Transverse colon (tissue), 4 donors: ENCODE measurements around the gene CCDC197. TPM values are rescaled to one million over a fixed set of nuclear protein-coding genes. Genes with fewer than 3 reads are reported as not detected.

Experiments used
- DNase-seq: peaks from one replicate; pipeline ENCODE4 v3.0.0-alpha.2; 2019
- H3K27ac ChIP-seq, 4 donors: fragments of 200-600 bp; sonication (generic); 2 replicates each; pipeline ENCODE4 v1.5.1; 2016 to 2018; ENCODE audit warnings: inconsistent platforms in 4 of 4
- H3K27me3 ChIP-seq: fragments of 200-600 bp; sonication (generic); 2 replicates; pipeline ENCODE4 v1.5.1; 2017; ENCODE audit warnings: inconsistent platforms
- H3K36me3 ChIP-seq, 4 donors: fragments of 200-600 bp; sonication (generic); 2 replicates each; pipeline ENCODE4 v1.5.1; 2017 to 2019; ENCODE audit warnings: inconsistent platforms in 4 of 4
- H3K4me1 ChIP-seq, 4 donors: fragments of 200-600 bp; sonication (generic); 2 replicates each; pipeline ENCODE4 v1.5.1; 2017 to 2020; ENCODE audit warnings: inconsistent platforms in 4 of 4
- H3K4me3 ChIP-seq, 4 donors: fragments of 200-600 bp; sonication (generic); 1 replicate in 1 of 4; 2 replicates in 3 of 4; pipeline versions ENCODE4 v1.5.1 to v1.6.1; 2017 to 2019; ENCODE audit warnings: inconsistent platforms in 4 of 4
- H3K9me3 ChIP-seq, 2 donors: fragments of 200-600 bp; sonication (generic); 2 replicates each; pipeline ENCODE4 v1.5.1; 2017 to 2019; ENCODE audit warnings: inconsistent platforms in 2 of 2
- CTCF ChIP-seq, 5 experiments: fragments of 200-600 bp in 3 of 5; fragments of 450-650 bp in 2 of 5; sonication (generic) in 3 of 5; IDR thresholded peaks; 1 replicate in 2 of 5; 2 replicates in 3 of 5; pipeline ENCODE4 v1.5.1; 2016 to 2017; ENCODE audit warnings: antibody characterized with exemption in 5 of 5, inconsistent platforms in 3 of 5, mild to moderate bottlenecking in 2 of 5, moderate library complexity in 1 of 5
- EP300 ChIP-seq: sonication (generic); formaldehyde crosslinking; IDR thresholded peaks from one replicate; pipeline ENCODE4 v1.6.1; 2017; ENCODE audit warnings: antibody characterized with exemption, low read depth
- POLR2A ChIP-seq: fragments of 450-650 bp; IDR thresholded peaks from one replicate; pipeline ENCODE4 v1.6.1; 2016; ENCODE audit warnings: antibody characterized with exemption, mild to moderate bottlenecking, moderate library complexity
- POLR2AphosphoS5 ChIP-seq, 3 donors: sonication (generic); formaldehyde crosslinking; IDR thresholded peaks; one replicate each; pipeline ENCODE4 v1.6.1; 2016; ENCODE audit warnings: antibody characterized with exemption in 3 of 3
- WGBS, 2 donors: methylation state at CpG; one replicate each; pipeline ENCODE4 v1.1.5; 2018; ENCODE audit warnings: low coverage in 1 of 2; 5-methylcytosine and 5-hydroxymethylcytosine counted together
- in situ Hi-C, 4 donors: fragments of 200-750 bp; cut with MboI; loops; one replicate each; pipeline versions ENCODE4 v1.15.0 to v1.15.1; 2017; ENCODE audit warnings: low sequenced_read_pairs in 3 of 4, low pct_ligation_motif_present in 1 of 4, low pct_unique_long_range_greater_than_20kb in 1 of 4
- intact Hi-C: fragments of 100-400 bp; cut with DNase I; formaldehyde crosslinking; loops from one replicate; pipeline ENCODE4 v1.15.1; 2023; ENCODE audit warnings: low total_unique reads
- total RNA-seq, 4 donors: library from RNA; depleted of rRNA; stranded (reverse); fragments of >200 nt; gene quantifications; one replicate each; pipeline ENCODE4 v1.1.0, GENCODE V29; 2016

Gene CCDC197
- total RNA-seq, 4 donors from 2014 or later, result not detected

DNA sequence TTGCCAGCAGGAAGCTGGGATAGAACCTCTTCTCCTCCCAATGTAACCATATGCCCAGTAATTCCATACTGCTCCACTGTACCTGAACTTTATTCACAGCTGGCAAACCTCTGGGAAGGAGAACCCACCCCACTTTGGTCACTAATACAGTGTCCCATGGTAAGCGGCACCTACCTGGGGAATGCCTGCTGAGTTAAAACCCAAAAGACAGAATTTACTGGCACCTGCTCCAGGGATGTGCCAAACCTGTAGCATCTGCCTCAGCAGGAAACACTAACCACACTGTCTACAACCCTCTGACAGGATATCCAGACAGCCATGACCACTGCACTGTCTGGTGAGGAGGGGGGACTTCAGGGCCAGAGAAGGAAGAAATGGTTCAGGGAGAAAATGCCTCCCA lies 57.3 kb downstream of the CCDC197 start:
- peaks cover 0 to 67% (median 18%) of the 10 kb centered on the region in 4 donors for H3K36me3 ChIP-seq
- intact Hi-C loops, result no loop called here
- WGBS, 2 donors, result 77% methylated on average over 1 of the region's 1 CpG; no CpG with 5 or more reads in 1 of the 2 donors
- no peaks in the 10 kb centered on the region for H3K9me3 ChIP-seq
- in situ Hi-C loops, result no loop called here
- H3K4me3 ChIP-seq, result no peak overlapping the region
- no peaks in the 10 kb centered on the region for H3K27me3 ChIP-seq
- peaks cover 0 to 24% (median 3%) of the 10 kb centered on the region in 4 donors for H3K4me1 ChIP-seq
- no peak for DNase-seq
- no peak overlapping the region for H3K27ac ChIP-seq
- TF ChIP-seq EP300 (no peak), POLR2A (no peak), CTCF (IDR thresholded peaks at IDR 0.05) (no peak), POLR2AphosphoS5 (IDR thresholded peaks at IDR 0.05) (no peak)

DNA sequence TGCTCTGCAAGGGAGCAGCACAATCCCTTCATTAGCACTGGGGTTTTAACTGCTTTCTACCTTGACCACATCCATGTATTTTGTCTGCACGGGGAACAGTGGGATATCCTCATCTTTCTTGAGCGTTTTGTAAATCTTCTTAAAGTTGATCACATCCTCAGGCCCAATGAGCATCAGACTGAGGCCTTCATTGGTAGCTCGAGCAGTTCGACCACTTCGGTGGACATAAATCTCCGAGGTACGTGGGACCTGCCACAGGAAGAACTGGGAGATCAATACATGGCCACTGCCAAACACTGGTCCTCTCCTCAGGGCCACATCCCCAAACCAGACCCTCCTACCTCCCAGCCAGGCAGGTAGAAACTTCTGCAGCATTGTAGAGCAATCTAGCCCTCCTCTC lies 57.8 kb downstream of the CCDC197 start:
- H3K36me3 ChIP-seq, result peaks cover 0 to 68% (median 20%) of the 10 kb centered on the region in 4 donors
- in situ Hi-C loops, result no loop called here

DNA sequence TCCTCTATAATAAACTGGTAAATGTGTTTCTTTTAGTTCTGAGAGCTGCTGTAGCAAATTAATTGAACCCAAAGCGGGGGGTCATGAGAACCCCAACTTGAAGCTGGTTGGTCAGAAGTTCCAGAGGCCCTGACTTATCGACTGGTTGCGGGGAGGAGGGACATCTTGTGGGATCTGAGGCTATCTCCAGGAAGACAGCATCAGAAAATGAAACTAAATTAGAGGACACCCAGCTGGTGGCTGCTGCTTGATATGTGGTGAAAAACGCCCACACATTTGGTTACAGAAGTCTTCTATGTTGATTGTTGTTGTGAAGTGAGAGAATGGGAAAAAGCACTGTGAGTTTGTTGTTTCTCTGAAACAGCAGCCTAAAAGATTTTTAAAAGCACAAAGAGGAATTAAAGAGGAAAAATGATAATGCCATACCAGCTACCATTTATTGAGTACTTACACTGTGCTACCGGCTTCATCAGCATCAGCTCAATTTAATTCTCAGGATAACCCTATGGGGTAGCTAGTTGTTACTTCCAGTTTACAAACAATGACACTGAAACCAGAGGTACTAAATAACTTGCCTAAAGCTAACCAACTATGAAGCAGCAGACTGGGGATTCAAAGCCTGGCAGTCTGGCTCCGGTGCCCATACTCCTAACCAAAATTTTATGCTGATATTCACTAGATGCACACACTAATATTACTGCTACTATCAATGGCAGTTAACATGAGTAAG lies 59.6 kb downstream of the CCDC197 start:
- H3K36me3 ChIP-seq, result peaks cover 0 to 70% (median 23%) of the 10 kb centered on the region in 4 donors
- intact Hi-C loops (no loop called here), in situ Hi-C loops (no loop called here)
- no peak overlapping the region for H3K27ac ChIP-seq
- DNase-seq, result no peak
- H3K4me3 ChIP-seq, result no peak overlapping the region
- peaks cover 0 to 25% (median 2%) of the 10 kb centered on the region in 4 donors for H3K4me1 ChIP-seq
- WGBS, 2 donors, result 68 to 71% methylated on average over 6 of the region's 6 CpGs
- TF ChIP-seq POLR2A (no peak), EP300 (no peak), CTCF (IDR thresholded peaks at IDR 0.05) (no peak), POLR2AphosphoS5 (IDR thresholded peaks at IDR 0.05) (no peak)
- no peaks in the 10 kb centered on the region for H3K27me3 ChIP-seq
- H3K9me3 ChIP-seq, result no peaks in the 10 kb centered on the region

More for the DNA sequence above, 57.8 kb downstream of the CCDC197 start:
- 94% methylated on average over 7 of the region's 7 CpGs; no CpG with 5 or more reads in 1 of the 2 donors for WGBS, 2 donors
- Histone ChIP-seq H3K27ac (no peak overlapping the region), H3K27me3 (no peaks in the 10 kb centered on the region), H3K9me3 (no peaks in the 10 kb centered on the region), H3K4me3 (no peak overlapping the region), H3K4me1 (peaks cover 0 to 25% (median 3%) of the 10 kb centered on the region in 4 donors)
- intact Hi-C loops, result no loop called here
- TF ChIP-seq POLR2AphosphoS5 (IDR thresholded peaks at IDR 0.05) (no peak), CTCF (IDR thresholded peaks at IDR 0.05) (no peak), EP300 (no peak), POLR2A (no peak)
- no peak for DNase-seq

GRCh38 chr14:94058128-94058673 lies 61.1 kb downstream of the CCDC197 start:
- H3K36me3 ChIP-seq, result peaks cover 0 to 65% (median 23%) of the 10 kb centered on the region in 4 donors
- H3K9me3 ChIP-seq, result no peaks in the 10 kb centered on the region
- H3K27me3 ChIP-seq, result no peaks in the 10 kb centered on the region
- TF ChIP-seq CTCF (IDR thresholded peaks at IDR 0.05), result no peak
- TF ChIP-seq EP300, result no peak
- TF ChIP-seq POLR2A, result no peak
- TF ChIP-seq POLR2AphosphoS5 (IDR thresholded peaks at IDR 0.05), result no peak
- intact Hi-C loops, result no loop called here
- H3K27ac ChIP-seq, result no peak overlapping the region
- WGBS, 2 donors, result 42% methylated on average over 1 of the region's 1 CpG; no CpG with 5 or more reads in 1 of the 2 donors
- in situ Hi-C loops, result no loop called here
- DNase-seq, result no peak
- H3K4me1 ChIP-seq, result peaks cover 0 to 33% (median 3%) of the 10 kb centered on the region in 4 donors
- no peak overlapping the region for H3K4me3 ChIP-seq
